Measurements from ENCODE around the gene EEFSEC. TPM values are rescaled to one million over a fixed set of nuclear protein-coding genes. Genes with fewer than 3 reads are reported as not detected.

Gene EEFSEC
- total and polyA plus RNA-seq, 2 of the 8 experiments (the other 6 are each of a cell fraction or from before 2014, with no cell fraction given), result 13.1 to 19.8 TPM

DNA sequence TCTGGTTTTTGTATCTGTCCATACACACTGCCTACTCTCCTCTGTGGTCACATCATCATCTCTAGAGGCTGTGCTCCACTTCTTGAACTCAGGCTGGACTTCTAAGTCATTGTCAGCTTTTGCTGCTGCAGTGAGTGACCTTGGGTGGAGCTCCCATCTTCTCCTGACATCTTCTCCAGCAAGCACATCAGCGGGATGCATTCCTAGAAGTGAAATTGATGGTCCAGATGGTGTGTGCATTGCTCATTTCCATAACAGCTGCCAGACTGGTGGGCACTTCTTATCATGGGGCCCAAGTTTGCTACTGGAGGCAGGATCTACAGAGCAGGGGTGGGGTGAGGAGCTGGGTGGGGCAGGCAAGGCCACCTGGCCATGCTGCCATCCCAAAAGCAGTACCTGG is 203.5 kb downstream of the EEFSEC start:
- DNase-seq (ENCODE audit: low read depth in 1 of 2, low spot score in 2 of 2) (no peak), FAIRE-seq (no peak)
- H2BK5ac ChIP-seq (ENCODE audit: low read depth, low read length), result no peak overlapping the region
- no peak overlapping the region for H3K4me3 ChIP-seq (ENCODE audit: extremely low read depth in 1 of 4, insufficient read depth in 2 of 4, low read depth in 3 of 4, low read length in 4 of 4)
- no peaks in the 10 kb centered on the region for H3K36me3 ChIP-seq (ENCODE audit: control insufficient read depth in 2 of 4, insufficient read depth in 4 of 4, low read length in 3 of 4)
- H3K27ac ChIP-seq (ENCODE audit: low read depth, low read length), result no peak overlapping the region
- no peak overlapping the region for H3K23ac ChIP-seq (ENCODE audit: insufficient read length)
- H4K5ac ChIP-seq (ENCODE audit: insufficient read length, low read depth, low read length), result no peak overlapping the region
- no peak overlapping the region for H2BK120ac ChIP-seq (replicated peaks; ENCODE audit: low read depth, low read length)
- no peak overlapping the region for H3K4me2 ChIP-seq (ENCODE audit: insufficient read depth in 1 of 2, low read depth in 2 of 2, low read length in 2 of 2)
- no peak overlapping the region; a peak in 1 of 7 replicates for H3K9ac ChIP-seq (replicated peaks in 1 of 4; ENCODE audit: extremely low read depth in 1 of 4, low read depth in 3 of 4, low read length in 3 of 4)
- H4K91ac ChIP-seq (replicated peaks; ENCODE audit: insufficient read length, low read length), result no peak overlapping the region
- H4K8ac ChIP-seq (ENCODE audit: extremely low read depth, insufficient read depth, low read length), result no peak overlapping the region
- no peak overlapping the region for H3K18ac ChIP-seq (ENCODE audit: extremely low read depth, low read length)
- no peak overlapping the region for H2AK5ac ChIP-seq (ENCODE audit: low read depth, low read length)
- H3K23me2 ChIP-seq (ENCODE audit: low read depth, low read length), result no peaks in the 10 kb centered on the region
- no peak overlapping the region for H2BK15ac ChIP-seq (ENCODE audit: low read length)
- H3K27me3 ChIP-seq (replicated peaks in 1 of 4; ENCODE audit: control insufficient read depth in 3 of 4, extremely low read depth in 1 of 4, insufficient read depth in 3 of 4, low read length in 3 of 4), result no peaks in the 10 kb centered on the region
- no peak overlapping the region for H2BK20ac ChIP-seq (ENCODE audit: low read length)
- no peaks in the 10 kb centered on the region for H3K79me1 ChIP-seq (ENCODE audit: low read depth, low read length)
- ChIA-PET POLR2A (ENCODE audit: partially characterized antibody) (no interaction called here), CTCF (ENCODE audit: partially characterized antibody) (interaction anchor here (0.7 to 6.7 kb wide), 8 partner anchors 8 to 130 kb away, joined by 3 to 31 read pairs (median 4); no protein-coding TSS in a partner anchor)
- no peaks in the 10 kb centered on the region for H3K9me3 ChIP-seq (ENCODE audit: insufficient read depth in 2 of 2, low read depth in 1 of 2, low read length in 1 of 2)
- no peaks in the 10 kb centered on the region for H3K79me2 ChIP-seq (ENCODE audit: control insufficient read depth in 1 of 2, insufficient read depth in 2 of 2, low read length in 2 of 2)
- no peak for TF ChIP-seq RXRA (IDR thresholded peaks at IDR 0.05; ENCODE audit: insufficient read depth, low read depth, low read length)
- no peak for TF ChIP-seq CEBPB (IDR thresholded peaks at IDR 0.05; ENCODE audit: low read depth, low read length)
- no peak for TF ChIP-seq POU5F1 (IDR thresholded peaks at IDR 0.05; ENCODE audit: low read depth, low read length)
- no peak for TF ChIP-seq GABPA (IDR thresholded peaks at IDR 0.05; ENCODE audit: borderline replicate concordance, insufficient read depth, low read length)
- TF ChIP-seq TAF1 (IDR thresholded peaks at IDR 0.05; ENCODE audit: low read depth, low read length), result no peak
- TF ChIP-seq KDM4A (IDR thresholded peaks at IDR 0.05; ENCODE audit: low read depth, low read length, severe bottlenecking), result no peak
- TF ChIP-seq SP1 (IDR thresholded peaks at IDR 0.05; ENCODE audit: low read depth, low read length), result no peak
- TF ChIP-seq SP2 (IDR thresholded peaks at IDR 0.05; ENCODE audit: low read length), result no peak
- no peak for TF ChIP-seq SP4 (IDR thresholded peaks at IDR 0.05; ENCODE audit: low read length)
- no peak for TF ChIP-seq KDM1A (IDR thresholded peaks at IDR 0.05; ENCODE audit: borderline replicate concordance, low read length)
- TF ChIP-seq EP300 (IDR thresholded peaks at IDR 0.05; ENCODE audit: borderline replicate concordance in 1 of 2, low read depth in 2 of 2, low read length in 2 of 2), result no peak
- TF ChIP-seq, protein P1, sequence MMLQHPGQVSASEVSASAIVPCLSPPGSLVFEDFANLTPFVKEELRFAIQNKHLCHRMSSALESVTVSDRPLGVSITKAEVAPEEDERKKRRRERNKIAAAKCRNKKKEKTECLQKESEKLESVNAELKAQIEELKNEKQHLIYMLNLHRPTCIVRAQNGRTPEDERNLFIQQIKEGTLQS (IDR thresholded peaks at IDR 0.05; ENCODE audit: insufficient read depth, low read depth, low read length), result no peak
- TF ChIP-seq CBX8 (IDR thresholded peaks at IDR 0.05; ENCODE audit: borderline replicate concordance, low read depth, low read length), result no peak
- no peak for TF ChIP-seq TCF12 (IDR thresholded peaks at IDR 0.05; ENCODE audit: low read depth, low read length)
- H3K56ac ChIP-seq (replicated peaks; ENCODE audit: insufficient read length, low read depth, low read length), result no peak overlapping the region
- no peak overlapping the region for H3K4ac ChIP-seq (replicated peaks; ENCODE audit: insufficient read length, low read depth, low read length)
- 92% methylated on average over 1 of the region's 1 CpG; no CpG with 5 or more reads in 1 of the 2 experiments for WGBS, 2 experiments (ENCODE audit: extremely low coverage in 1 of 2, insufficient coverage in 1 of 2, insufficient read length in 1 of 2, insufficient replicate concordance in 2 of 2, low coverage in 1 of 2, low lambda C conversion rate in 2 of 2, missing lambda C conversion rate in 1 of 2)
- H3K4me1 ChIP-seq (replicated peaks in 1 of 4; ENCODE audit: control insufficient read depth in 3 of 4, insufficient read depth in 4 of 4, low read length in 3 of 4), result no peaks in the 10 kb centered on the region
- H2BK12ac ChIP-seq (ENCODE audit: low read depth, low read length), result no peak overlapping the region
- no peaks in the 10 kb centered on the region for H4K20me1 ChIP-seq (replicated peaks in 1 of 2; ENCODE audit: control insufficient read depth in 1 of 2, insufficient read depth in 2 of 2, low read length in 2 of 2)
- no peak overlapping the region for H2AFZ ChIP-seq (ENCODE audit: low read length)
- no peak overlapping the region for H3K14ac ChIP-seq (ENCODE audit: insufficient read length)
